Uterus (tissue), 2 donors: Measurements from ENCODE around the gene SLIT3.

Experiments used
- CTCF ChIP-seq, 4 experiments: fragments of 200-600 bp in 2 of 4; fragments of 450-650 bp in 2 of 4; sonication (generic) in 2 of 4; IDR thresholded peaks; one replicate each; pipeline ENCODE4 v1.5.1; 2016 to 2019; ENCODE audit warnings: antibody characterized with exemption in 4 of 4, mild to moderate bottlenecking in 2 of 4, moderate library complexity in 1 of 4
- POLR2A ChIP-seq, 2 donors: fragments of 450-650 bp; IDR thresholded peaks; one replicate each; pipeline ENCODE4 v1.6.1; 2016; ENCODE audit warnings: antibody characterized with exemption in 2 of 2, mild to moderate bottlenecking in 1 of 2, moderate library complexity in 1 of 2

- TF ChIP-seq CTCF (IDR thresholded peaks at IDR 0.05) (no peak), POLR2A (IDR thresholded peaks at IDR 0.05) (no peak)
These were observed 431.2 kb downstream of the SLIT3 start for GRCh38 chr5:168869615-168870227.
